Upper lobe of right lung (tissue), 1 donor: ENCODE data around the gene TNP1. TPM values are rescaled to one million over a fixed set of nuclear protein-coding genes. Genes with fewer than 3 reads are reported as not detected.

Source experiments
- ATAC-seq: fragments of 200-7000 bp; cut with Tn5 transposase; one replicate; pipeline ENCODE4 v1.9.1; 2020; ENCODE audit warnings: mild to moderate bottlenecking, moderate library complexity
- DNase-seq: peaks from one replicate; pipeline ENCODE4 v3.0.0-alpha.2; 2020
- H3K27ac ChIP-seq: fragments of 200-600 bp; one replicate; pipeline ENCODE4 v1.8.0; 2022
- H3K27me3 ChIP-seq: fragments of 200-600 bp; one replicate; pipeline ENCODE4 v1.8.0; 2022; ENCODE audit warnings: mild to moderate bottlenecking
- H3K36me3 ChIP-seq: fragments of 200-600 bp; one replicate; pipeline ENCODE4 v1.8.0; 2022
- H3K4me1 ChIP-seq: fragments of 200-600 bp; one replicate; pipeline ENCODE4 v1.8.0; 2022
- H3K4me3 ChIP-seq: fragments of 200-600 bp; one replicate; pipeline ENCODE4 v1.8.0; 2022; ENCODE audit warnings: mild to moderate bottlenecking
- H3K9me3 ChIP-seq: fragments of 200-600 bp; one replicate; pipeline ENCODE4 v1.8.0; 2022
- CTCF ChIP-seq: fragments of 200-600 bp; IDR thresholded peaks from one replicate; pipeline ENCODE4 v1.8.0; 2022; ENCODE audit warnings: antibody characterized with exemption
- intact Hi-C: fragments of 100-400 bp; cut with DNase I; formaldehyde crosslinking; loops from one replicate; pipeline ENCODE4 v1.11.0; 2022
- total RNA-seq: library from RNA; stranded (reverse); fragmentation: NEBNext Ultra II Directional; extraction: Animal tissue kit (Norgen Biotek cat#: 25700); gene quantifications from one replicate; pipeline ENCODE4 v1.2.1, GENCODE V29; 2021
- donor health status: DM: no; HTN: yes; CAD: no; lungs with severe emphysema.

Gene TNP1
- total RNA-seq, 1 donor from 2014 or later, result not detected

GRCh38 chr2:216877085-216877484 is 17.2 kb upstream of the TNP1 start:
- intact Hi-C loops, result no loop called here
- Histone ChIP-seq H3K4me3 (no peak overlapping the region), H3K27me3 (no peaks in the 10 kb centered on the region), H3K27ac (no peak overlapping the region), H3K36me3 (no peaks in the 10 kb centered on the region), H3K4me1 (no peaks in the 10 kb centered on the region), H3K9me3 (no peaks in the 10 kb centered on the region)
- no peak for DNase-seq
- TF ChIP-seq CTCF, result no peak
- no peak for ATAC-seq

- no peaks in the 10 kb centered on the region for H3K36me3 ChIP-seq
- H3K27me3 ChIP-seq, result no peaks in the 10 kb centered on the region
- no peaks in the 10 kb centered on the region for H3K4me1 ChIP-seq
- no peak overlapping the region for H3K27ac ChIP-seq
- TF ChIP-seq CTCF, result no peak
- DNase-seq (no peak), ATAC-seq (no peak)
- intact Hi-C loops, result no loop called here
- H3K9me3 ChIP-seq, result no peaks in the 10 kb centered on the region
- H3K4me3 ChIP-seq, result no peak overlapping the region
Observed at GRCh38 chr2:216875862-216876261, 16.0 kb upstream of the TNP1 start.

GRCh38 chr2:216873573-216873972 is 13.7 kb upstream of the TNP1 start:
- intact Hi-C loops, result no loop called here
- TF ChIP-seq CTCF, result no peak

GRCh38 chr2:216872624-216873023 is 12.8 kb upstream of the TNP1 start:
- no peak overlapping the region for H3K4me3 ChIP-seq
- H3K27ac ChIP-seq, result no peak overlapping the region
- no peak for DNase-seq
- H3K9me3 ChIP-seq, result no peaks in the 10 kb centered on the region
- no peaks in the 10 kb centered on the region for H3K36me3 ChIP-seq
- no peak for ATAC-seq
- no peaks in the 10 kb centered on the region for H3K27me3 ChIP-seq
- intact Hi-C loops, result no loop called here
- H3K4me1 ChIP-seq, result no peaks in the 10 kb centered on the region
- no peak for TF ChIP-seq CTCF

More at GRCh38 chr2:216873573-216873972, 13.7 kb upstream of the TNP1 start:
- H3K27me3 ChIP-seq, result no peaks in the 10 kb centered on the region
- no peaks in the 10 kb centered on the region for H3K4me1 ChIP-seq
- no peak overlapping the region for H3K27ac ChIP-seq
- no peaks in the 10 kb centered on the region for H3K9me3 ChIP-seq
- DNase-seq, result no peak
- H3K4me3 ChIP-seq, result no peak overlapping the region
- no peaks in the 10 kb centered on the region for H3K36me3 ChIP-seq
- ATAC-seq, result no peak

- Histone ChIP-seq H3K36me3 (no peaks in the 10 kb centered on the region), H3K9me3 (no peaks in the 10 kb centered on the region), H3K4me1 (no peaks in the 10 kb centered on the region), H3K4me3 (no peak overlapping the region), H3K27ac (no peak overlapping the region), H3K27me3 (no peaks in the 10 kb centered on the region)
- ATAC-seq, result no peak
- TF ChIP-seq CTCF, result no peak
- no peak for DNase-seq
- intact Hi-C loops, result no loop called here
Observed at GRCh38 chr2:216872040-216872439, 12.2 kb upstream of the TNP1 start.

- no peak overlapping the region for H3K27ac ChIP-seq
- no peak for ATAC-seq
Observed at GRCh38 chr2:216871333-216871934, 11.6 kb upstream of the TNP1 start.

More at GRCh38 chr2:216871333-216871934, 11.6 kb upstream of the TNP1 start:
- no peak for TF ChIP-seq CTCF
- Histone ChIP-seq H3K36me3 (no peaks in the 10 kb centered on the region), H3K4me1 (no peaks in the 10 kb centered on the region), H3K9me3 (no peaks in the 10 kb centered on the region), H3K4me3 (no peak overlapping the region), H3K27me3 (no peaks in the 10 kb centered on the region)
- DNase-seq, result no peak
- intact Hi-C loops, result no loop called here
